Measurements from ENCODE around the gene GPR143.

Gene GPR143

GRCh38 chrX:9724711-9725110, 40.9 kb downstream of the GPR143 start:
- in situ Hi-C loops (cut with MboI; ENCODE audit: low pct_unique_long_range_greater_than_20kb, low sequenced_read_pairs), result loop anchor here (25.0 kb wide), 1 partner anchor 912 kb away; the partner anchor contains the start of gene FAM9A
- DNase-seq, result no peak

GRCh38 chrX:9717376-9717775, 48.3 kb downstream of the GPR143 start:
- DNase-seq, result no peak
- in situ Hi-C loops (cut with MboI; ENCODE audit: low pct_unique_long_range_greater_than_20kb, low sequenced_read_pairs), result loop anchor here (25.0 kb wide), 1 partner anchor 905 kb away; the partner anchor contains the start of gene FAM9A

GRCh38 chrX:9710332-9710731, 55.3 kb downstream of the GPR143 start:
- in situ Hi-C loops (cut with MboI; ENCODE audit: low pct_unique_long_range_greater_than_20kb, low sequenced_read_pairs), result loop anchor here (25.0 kb wide), 1 partner anchor 898 kb away; the partner anchor contains the start of gene FAM9A
- no peak for DNase-seq

GRCh38 chrX:9708923-9709553, 56.6 kb downstream of the GPR143 start:
- in situ Hi-C loops (cut with MboI; ENCODE audit: low pct_unique_long_range_greater_than_20kb, low sequenced_read_pairs), result loop anchor here (25.0 kb wide), 1 partner anchor 897 kb away; the partner anchor contains the start of gene FAM9A

GRCh38 chrX:9708086-9708485, 57.6 kb downstream of the GPR143 start:
- in situ Hi-C loops (cut with MboI; ENCODE audit: low pct_unique_long_range_greater_than_20kb, low sequenced_read_pairs), result loop anchor here (25.0 kb wide), 1 partner anchor 896 kb away; the partner anchor contains the start of gene FAM9A

More at GRCh38 chrX:9708923-9709553, 56.6 kb downstream of the GPR143 start:
- DNase-seq, result peak; percentile 94

GRCh38 chrX:9707306-9708033, 58.2 kb downstream of the GPR143 start:
- in situ Hi-C loops (cut with MboI; ENCODE audit: low pct_unique_long_range_greater_than_20kb, low sequenced_read_pairs), result loop anchor here (25.0 kb wide), 1 partner anchor 895 kb away; the partner anchor contains the start of gene FAM9A
- DNase-seq, result no peak

More at GRCh38 chrX:9708086-9708485, 57.6 kb downstream of the GPR143 start:
- DNase-seq, result no peak

- DNase-seq, result no peak
- in situ Hi-C loops (cut with MboI; ENCODE audit: low pct_unique_long_range_greater_than_20kb, low sequenced_read_pairs), result loop anchor here (25.0 kb wide), 1 partner anchor 894 kb away; the partner anchor contains the start of gene FAM9A
Observed at GRCh38 chrX:9706421-9706820, 59.2 kb downstream of the GPR143 start.

GRCh38 chrX:9704876-9705465, 60.7 kb downstream of the GPR143 start:
- DNase-seq, result no peak
- in situ Hi-C loops (cut with MboI; ENCODE audit: low pct_unique_long_range_greater_than_20kb, low sequenced_read_pairs), result loop anchor here (25.0 kb wide), 1 partner anchor 893 kb away; the partner anchor contains the start of gene FAM9A

GRCh38 chrX:9703406-9703805, 62.2 kb downstream of the GPR143 start:
- in situ Hi-C loops (cut with MboI; ENCODE audit: low pct_unique_long_range_greater_than_20kb, low sequenced_read_pairs), result loop anchor here (25.0 kb wide), 1 partner anchor 891 kb away; the partner anchor contains the start of gene FAM9A
- DNase-seq, result no peak

- in situ Hi-C loops (cut with MboI; ENCODE audit: low pct_unique_long_range_greater_than_20kb, low sequenced_read_pairs), result loop anchor here (25.0 kb wide), 1 partner anchor 889 kb away; the partner anchor contains the start of gene FAM9A
- DNase-seq, result no peak
Observed at GRCh38 chrX:9701790-9702189, 63.9 kb downstream of the GPR143 start.

- DNase-seq, result no peak
- in situ Hi-C loops (cut with MboI; ENCODE audit: low pct_unique_long_range_greater_than_20kb, low sequenced_read_pairs), result loop anchor here (25.0 kb wide), 1 partner anchor 888 kb away; the partner anchor contains the start of gene FAM9A
Observed at GRCh38 chrX:9700555-9700954, 65.1 kb downstream of the GPR143 start.

- no peak for DNase-seq
- in situ Hi-C loops (cut with MboI; ENCODE audit: low pct_unique_long_range_greater_than_20kb, low sequenced_read_pairs), result no loop called here
Observed at GRCh38 chrX:9698576-9698975, 67.1 kb downstream of the GPR143 start.

- in situ Hi-C loops (cut with MboI; ENCODE audit: low pct_unique_long_range_greater_than_20kb, low sequenced_read_pairs), result no loop called here
- no peak for DNase-seq
Observed at GRCh38 chrX:9693307-9694001, 72.2 kb downstream of the GPR143 start.

- in situ Hi-C loops (cut with MboI; ENCODE audit: low pct_unique_long_range_greater_than_20kb, low sequenced_read_pairs), result no loop called here
- no peak for DNase-seq
Observed at GRCh38 chrX:9690046-9690445, 75.6 kb downstream of the GPR143 start.

- in situ Hi-C loops (cut with MboI; ENCODE audit: low pct_unique_long_range_greater_than_20kb, low sequenced_read_pairs), result no loop called here
- no peak for DNase-seq
Observed at GRCh38 chrX:9688833-9689232, 76.8 kb downstream of the GPR143 start.

- in situ Hi-C loops (cut with MboI; ENCODE audit: low pct_unique_long_range_greater_than_20kb, low sequenced_read_pairs), result no loop called here
- no peak for DNase-seq
Observed at GRCh38 chrX:9687899-9688298, 77.7 kb downstream of the GPR143 start.

- DNase-seq, result no peak
- in situ Hi-C loops (cut with MboI; ENCODE audit: low pct_unique_long_range_greater_than_20kb, low sequenced_read_pairs), result no loop called here
Observed at GRCh38 chrX:9683350-9683749, 82.3 kb downstream of the GPR143 start.

- DNase-seq, result no peak
- in situ Hi-C loops (cut with MboI; ENCODE audit: low pct_unique_long_range_greater_than_20kb, low sequenced_read_pairs), result no loop called here
Observed at GRCh38 chrX:9682861-9683260, 82.8 kb downstream of the GPR143 start.

- in situ Hi-C loops (cut with MboI; ENCODE audit: low pct_unique_long_range_greater_than_20kb, low sequenced_read_pairs), result no loop called here
- DNase-seq, result no peak
Observed at GRCh38 chrX:9682456-9682855, 83.2 kb downstream of the GPR143 start.

Measured in KBM-7 (cell line).